Activated CD4-positive, alpha-beta T cell treated with anti-CD3 and anti-CD28 coated beads, Interleukin-2, amount 50 U/mL, for 4 hours (primary cell): ENCODE data around the gene AGAP2.
"Not testable (repeated sequence)": the region's sequence is repeated elsewhere in the genome, so short reads cannot be mapped to it uniquely, and the experiment has no call there.

Experiments used
- DNase-seq, 2 experiments: peaks; one replicate each; pipeline ENCODE4 v3.0.0-alpha.2; 2020

AGAP2 gene

GRCh38 chr12:57693659-57694458, 44.7 kb downstream of the AGAP2 start, which contains the start of gene OS9:
OS9 (plus strand) TSS chr12:57694132; CDS start chr12:57694162, 30 bp downstream.
- DNase-seq: peak; percentile 92 to 94

- no peak for DNase-seq
Measured at GRCh38 chr12:57693317-57693658, 45.3 kb downstream of the AGAP2 start.

DNA sequence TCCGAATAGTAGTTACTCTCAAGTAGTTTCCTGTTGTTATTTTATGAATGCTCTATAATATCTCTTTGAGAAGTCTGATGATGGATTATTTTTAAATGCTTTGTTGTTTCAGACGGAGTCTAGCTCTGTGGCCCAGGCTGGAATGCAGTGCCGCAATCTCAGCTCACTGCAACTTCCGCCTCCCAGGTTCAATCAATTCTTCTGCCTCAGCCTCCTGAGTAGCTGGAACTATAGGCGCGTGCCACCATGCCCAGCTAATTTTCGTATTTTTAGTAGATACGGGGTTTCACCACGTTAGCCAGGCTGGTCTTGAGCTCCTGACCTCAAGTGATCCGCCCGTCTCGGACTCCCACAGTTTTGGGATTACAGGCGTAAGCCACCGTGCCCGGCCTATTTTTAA, 46.0 kb downstream of the AGAP2 start:
- no peak for DNase-seq

- DNase-seq: no peak
Measured at GRCh38 chr12:57688931-57689330, 49.6 kb downstream of the AGAP2 start.

DNA sequence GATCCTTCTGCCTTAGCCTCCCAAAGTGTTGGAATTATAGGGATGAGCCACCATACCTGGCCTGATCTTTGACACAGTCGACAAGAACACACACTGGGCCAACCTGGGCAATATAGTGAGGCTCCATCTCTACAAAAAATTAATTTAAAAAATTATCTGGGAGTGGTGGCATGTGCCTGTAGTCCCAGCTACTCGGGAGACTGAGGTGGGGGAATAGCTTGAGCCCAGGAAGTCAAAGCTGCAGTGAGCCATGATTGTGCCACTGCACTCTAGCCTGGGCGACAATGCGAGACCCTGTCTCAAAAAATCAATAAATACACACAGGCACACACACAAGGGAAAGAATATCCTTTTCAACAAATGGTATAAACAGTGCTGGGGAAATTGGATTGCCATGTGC, 50.7 kb downstream of the AGAP2 start:
- no peak for DNase-seq

DNA sequence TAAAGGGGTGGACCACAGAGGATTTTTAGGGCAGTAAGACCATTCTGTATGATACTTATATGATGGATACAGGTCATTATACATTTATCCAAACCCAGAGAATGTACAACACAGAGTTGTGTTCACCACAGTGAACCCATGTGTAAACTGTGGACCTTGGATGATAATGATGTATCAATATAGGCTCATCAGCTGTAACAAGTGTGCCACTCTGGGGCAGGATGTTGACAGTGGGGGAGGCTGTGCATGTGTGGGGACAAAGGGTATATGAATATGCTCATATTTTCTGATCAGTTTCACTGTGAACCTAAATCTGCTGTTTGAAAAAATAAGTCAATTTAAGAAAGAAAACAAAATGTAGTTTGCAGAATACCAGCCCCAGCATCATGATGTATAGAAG, 58.8 kb downstream of the AGAP2 start:
- DNase-seq: no peak

DNA sequence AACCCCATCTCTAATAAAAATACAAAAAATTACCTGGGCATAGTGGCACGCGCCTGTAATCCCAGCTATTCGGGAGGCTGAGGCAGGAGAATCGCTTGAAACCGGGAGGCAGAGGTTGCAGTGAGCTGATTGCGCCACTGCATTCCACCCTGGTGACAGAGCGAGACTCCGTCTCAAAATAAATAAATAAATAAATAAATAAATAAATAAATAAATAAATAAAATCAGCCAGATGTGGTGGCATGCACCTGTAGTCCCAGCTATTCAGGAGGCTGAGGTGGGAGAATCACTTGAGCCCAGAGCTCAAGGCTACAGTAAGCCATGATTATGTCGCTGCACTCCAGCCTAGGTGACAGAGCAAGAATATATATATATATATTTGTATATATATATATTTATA, 60.6 kb downstream of the AGAP2 start:
- not testable (repeated sequence) for DNase-seq

GRCh38 chr12:57674691-57675090, 63.9 kb downstream of the AGAP2 start:
- no peak for DNase-seq
